GM18519 (cell line): ENCODE results near the gene AK5.

Experiments
- ATAC-seq: cut with Tn5 transposase; IDR thresholded peaks from one replicate; pipeline ENCODE4 v1.9.1; 2021; ENCODE audit warnings: mild to moderate bottlenecking, moderate library complexity; ENCODE audit not compliant: unreplicated experiment, low FRiP score

The AK5 gene

DNA sequence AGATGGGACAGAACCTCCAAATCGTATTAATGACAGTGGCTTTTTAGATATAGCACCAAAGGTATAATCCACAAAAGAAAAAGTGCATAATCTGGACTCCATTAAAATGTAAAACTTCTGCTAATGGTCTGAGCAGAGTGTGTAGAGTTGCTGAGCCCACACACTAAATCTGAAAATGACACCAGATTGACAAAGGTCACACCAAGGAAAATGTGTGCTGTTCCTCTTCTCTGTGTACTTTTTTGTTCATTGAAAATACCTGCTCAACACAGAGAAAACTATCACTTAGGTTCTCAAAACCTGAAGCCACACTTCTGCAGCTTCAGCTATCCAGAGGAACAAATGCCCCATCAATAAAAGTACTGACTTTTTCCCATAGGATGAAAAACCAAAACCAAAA is 146.2 kb downstream of the AK5 start:
- no peak for ATAC-seq

DNA sequence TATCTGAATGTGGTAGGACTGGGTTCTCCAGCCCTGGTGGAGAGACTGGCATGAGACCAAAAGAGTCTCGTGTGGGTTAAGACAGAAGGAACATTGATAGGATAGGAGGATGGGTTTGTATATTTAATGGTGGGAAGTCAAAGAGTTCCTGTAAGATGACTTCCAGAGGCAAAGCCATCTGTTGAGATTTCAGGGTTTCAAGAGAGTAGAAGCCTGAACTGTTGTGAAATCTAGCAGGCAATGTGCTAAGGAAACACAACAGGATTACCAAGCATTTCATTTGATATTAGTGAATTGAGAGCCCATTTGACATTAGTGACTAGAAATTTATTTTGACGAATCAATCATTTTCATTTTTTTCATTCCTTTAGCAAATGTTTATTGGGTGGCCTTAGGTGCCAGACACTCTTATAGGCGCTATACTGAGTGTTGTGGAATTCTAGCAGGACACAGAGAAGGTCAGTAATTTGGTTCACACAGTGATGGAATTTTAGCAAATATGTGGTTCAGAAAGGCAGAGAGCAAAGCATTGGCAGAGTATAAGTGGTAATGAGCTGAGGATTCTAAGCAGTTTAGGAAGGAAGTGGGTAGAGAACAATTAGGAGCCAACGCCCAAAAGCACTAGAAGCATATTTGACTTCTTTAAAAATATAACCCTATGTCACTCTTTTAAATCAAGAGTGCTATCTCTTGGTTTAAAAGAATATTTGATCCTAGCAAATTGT is 149.3 kb downstream of the AK5 start:
- no peak for ATAC-seq

DNA sequence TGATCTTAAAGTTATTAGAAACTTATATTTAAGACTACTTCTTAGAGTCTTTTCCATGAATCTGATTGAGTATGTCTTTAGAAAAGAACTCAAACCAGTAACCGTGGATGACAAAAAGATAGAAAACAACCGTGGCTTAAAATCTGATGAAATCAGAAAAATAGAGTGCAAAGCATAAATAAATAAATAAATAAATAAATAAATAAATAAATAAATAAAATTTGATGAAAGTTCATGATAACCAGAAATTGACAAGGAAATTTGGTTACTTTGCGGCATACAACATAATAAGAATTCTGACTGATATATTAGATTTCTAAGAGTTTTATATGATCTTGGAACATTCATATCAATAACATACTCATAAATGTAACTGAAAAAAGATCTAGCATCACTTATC is 152.1 kb downstream of the AK5 start:
- ATAC-seq, result no peak

DNA sequence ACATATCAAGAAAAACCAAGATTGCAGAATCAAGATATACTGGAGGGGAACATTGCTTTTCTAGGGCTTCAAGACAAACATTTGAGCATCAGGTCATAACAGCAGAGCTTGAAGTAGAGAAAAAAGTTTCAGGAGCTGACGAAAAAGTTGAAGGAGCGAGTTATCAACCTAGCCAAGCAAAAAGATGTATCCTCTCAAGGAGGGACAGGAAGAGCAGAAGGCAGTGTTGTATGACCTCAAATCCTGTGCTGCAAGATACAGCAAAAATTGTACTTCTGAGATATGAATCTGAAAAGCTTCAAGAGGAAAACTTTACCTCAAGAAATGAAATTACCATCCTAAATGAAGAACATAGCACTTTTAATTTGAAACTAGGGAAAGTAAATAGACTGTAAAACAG is 153.1 kb downstream of the AK5 start:
- ATAC-seq, result no peak

DNA sequence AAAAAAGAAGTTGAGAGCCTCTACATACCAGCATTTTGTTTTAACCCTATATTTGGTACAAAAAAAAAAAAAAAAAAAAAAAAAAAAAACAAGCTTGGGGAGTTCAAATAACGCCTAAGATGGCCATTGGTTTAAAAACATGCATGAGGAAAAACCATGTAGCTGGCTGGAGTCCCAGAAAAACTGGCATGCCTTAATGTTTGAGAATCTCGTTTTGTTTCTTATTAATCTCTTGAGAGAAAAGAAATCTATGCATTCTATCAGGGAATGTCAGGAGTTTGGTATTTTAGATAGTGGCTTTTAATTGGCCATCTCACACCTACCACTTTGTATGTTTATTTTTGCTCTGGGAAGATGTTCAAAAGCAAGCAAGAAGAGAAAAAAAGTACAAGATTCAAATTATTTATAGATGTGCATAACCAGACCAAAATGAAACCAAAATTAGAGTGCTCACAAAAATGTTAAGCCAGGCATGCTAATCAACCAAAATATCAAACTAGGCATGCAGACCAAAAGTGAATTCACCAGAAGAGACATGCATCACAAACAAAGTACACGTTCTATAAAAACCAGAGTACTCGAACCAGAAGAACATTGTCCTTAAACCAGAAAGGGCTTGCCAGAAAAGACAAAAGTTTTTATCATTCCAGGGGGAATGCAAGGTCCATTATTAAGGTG is 156.6 kb downstream of the AK5 start:
- ATAC-seq, result no peak

DNA sequence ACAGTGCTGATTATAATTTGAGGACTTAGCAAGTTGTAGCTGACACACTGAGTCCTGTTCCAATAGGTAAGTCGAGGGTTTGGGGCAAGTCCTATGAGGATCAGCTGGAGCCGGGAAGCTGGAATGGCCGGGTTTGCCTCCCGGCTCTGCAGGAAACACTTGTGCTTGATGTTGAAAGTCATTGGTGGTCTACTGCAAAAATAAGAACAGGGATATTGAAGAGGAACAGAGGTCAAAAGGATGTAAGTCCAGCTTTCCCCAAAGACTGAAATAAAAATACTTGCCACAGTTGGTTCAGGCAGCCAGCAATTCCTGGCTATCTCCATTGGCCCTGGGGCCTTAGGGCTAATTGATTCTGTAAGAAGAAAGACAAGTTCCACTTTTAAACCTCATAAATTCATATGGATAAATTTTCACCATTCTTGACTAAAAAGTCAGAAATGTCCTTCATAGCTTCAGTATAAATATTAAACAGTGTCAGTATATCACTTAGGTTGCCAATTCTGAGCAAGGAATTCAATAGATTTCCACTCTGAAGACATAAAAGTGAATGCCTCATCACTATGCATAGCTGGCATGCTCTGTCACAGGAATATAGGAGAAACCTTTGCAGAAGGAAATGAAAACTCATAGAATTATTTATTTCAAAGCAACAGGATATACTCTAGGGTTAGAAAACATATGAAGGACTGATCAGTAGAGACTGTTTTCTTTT is 165.2 kb downstream of the AK5 start:
- ATAC-seq, result no peak

DNA sequence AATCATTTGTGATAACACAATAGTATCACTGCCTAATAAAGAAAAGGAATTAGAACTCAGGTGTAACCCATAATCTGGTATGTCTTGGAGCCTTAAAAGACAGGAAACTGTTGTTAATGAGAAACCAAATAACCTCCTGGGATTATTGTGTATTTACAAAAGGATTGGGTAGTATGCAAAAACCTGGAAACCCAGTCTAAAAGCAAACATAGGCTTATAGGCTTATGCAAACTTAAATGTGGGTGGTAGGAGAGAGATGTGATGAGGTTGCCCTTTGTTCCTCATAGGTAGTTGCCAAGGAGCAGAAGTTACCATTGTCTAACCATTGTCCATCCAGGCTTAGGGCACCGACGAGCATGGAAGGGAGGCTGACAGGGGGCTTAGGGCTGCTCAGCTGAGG is 165.8 kb downstream of the AK5 start:
- no peak for ATAC-seq

DNA sequence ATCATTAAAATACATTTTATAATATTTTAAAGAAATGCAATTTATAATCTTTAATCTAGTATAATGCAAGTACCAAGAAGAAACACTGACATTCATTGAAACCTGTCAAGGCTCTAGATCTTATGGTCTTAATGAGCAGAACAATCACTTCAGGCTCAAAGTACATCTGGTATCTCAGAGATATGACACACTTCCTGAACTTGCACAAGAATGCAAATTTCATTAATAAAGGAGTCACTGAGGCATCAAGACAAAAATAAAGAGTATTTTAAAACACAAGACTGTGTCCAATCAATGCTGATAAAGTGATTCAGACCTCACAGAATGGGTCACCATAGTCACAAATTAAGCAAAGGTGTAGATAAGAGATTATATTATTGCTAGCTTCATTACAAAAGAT is 178.1 kb downstream of the AK5 start:
- no peak for ATAC-seq

DNA sequence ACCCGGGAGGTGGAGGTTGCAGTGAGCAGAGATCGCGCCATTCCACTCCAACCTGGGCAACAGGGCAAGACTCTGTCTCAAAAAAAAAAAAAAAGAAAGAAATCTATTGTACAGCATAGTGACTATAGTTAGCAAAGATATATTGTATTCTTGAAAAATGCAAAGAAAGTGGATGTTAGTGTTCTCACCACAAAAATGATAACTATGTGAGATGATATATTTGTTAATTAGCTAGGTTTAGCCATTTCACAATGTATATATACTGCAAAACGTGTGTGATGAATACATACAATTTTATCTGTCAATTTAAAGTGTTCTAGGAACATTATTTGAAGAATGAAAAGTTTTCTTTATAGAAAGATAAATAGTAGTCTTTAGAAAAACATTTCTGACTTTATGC is 179.9 kb downstream of the AK5 start:
- ATAC-seq, result no peak

DNA sequence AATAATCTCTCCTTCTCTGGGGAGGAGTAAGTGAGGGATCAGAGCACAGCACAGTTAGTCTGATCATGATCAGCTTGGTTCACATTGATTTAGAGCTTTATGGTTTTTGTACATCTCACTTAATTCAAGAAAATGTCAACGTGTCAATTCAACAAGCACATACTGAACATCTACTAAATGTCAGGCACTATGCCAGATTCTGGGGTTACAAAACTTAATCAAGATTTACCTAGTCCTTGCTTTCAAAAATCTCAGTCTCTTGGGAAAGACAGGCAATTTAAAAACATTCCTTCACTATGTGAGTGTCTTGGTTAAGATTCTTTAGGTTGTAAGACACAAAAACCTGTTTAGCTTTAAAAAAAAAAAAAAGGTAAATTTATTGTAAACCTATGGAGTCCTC is 181.4 kb downstream of the AK5 start:
- ATAC-seq, result no peak

DNA sequence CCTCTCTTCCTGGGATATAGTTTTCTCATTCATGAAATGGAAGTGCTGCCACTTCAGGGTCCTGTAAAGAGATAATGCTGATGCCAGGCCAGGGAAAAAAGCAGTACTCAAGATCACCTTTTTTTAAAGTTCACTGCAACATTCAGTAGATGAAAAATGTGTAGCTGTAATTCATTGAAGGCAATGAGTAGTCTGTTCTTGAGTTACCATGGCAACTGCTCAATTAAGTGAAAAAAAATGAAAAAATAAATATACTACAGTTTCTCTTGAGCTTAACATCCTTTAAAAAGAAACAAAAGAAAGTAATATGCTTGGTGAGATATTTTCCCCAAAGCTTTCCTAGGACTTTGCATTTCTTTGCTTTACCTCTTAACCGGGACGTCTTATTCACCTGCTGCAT is 183.3 kb downstream of the AK5 start:
- no peak for ATAC-seq

DNA sequence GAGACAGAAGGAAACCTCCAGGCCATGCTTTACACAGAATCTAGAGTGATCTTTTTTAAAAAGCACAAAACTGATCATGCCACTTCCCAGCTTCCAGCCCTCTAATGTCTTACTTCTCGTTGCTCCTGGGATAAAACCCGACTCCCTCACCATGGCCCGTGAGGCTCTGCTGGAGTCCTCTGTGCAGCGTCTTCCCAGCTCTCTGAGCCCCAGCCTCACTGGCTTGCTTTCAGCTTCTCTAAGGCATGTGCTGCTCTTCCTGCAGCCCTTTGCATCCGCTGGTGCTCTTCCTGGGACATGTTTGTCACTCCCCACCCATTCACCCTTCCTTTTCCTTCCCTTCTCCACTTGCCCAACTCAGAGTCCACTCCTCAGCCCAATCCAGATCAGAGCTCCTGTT is 184.1 kb downstream of the AK5 start:
- no peak for ATAC-seq

DNA sequence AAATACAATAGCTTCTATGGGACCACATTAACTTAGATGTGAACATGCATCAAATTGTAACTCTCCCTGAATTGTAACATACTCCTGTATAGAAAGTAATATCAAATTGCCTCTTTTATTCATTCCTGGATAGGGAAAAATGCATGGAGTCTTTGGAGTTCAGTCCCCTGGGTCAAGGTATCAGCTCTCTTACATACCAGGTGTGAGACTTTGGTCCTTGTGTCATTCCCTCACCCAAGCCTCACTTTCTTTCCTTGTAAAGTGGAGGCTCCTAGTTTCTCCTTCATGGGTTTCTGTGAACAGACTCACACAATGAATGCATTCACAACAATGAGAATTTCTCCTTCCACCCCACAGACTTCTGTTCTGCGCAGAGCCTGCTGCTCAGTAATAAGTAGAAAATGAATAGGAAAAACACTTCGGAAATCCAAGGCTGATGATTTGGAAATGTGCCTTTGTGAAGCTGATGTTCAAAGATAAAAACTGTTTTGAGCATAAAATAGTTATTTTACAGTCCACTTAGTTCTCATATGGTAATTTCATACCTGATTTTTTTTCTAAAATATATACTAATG is 185.3 kb downstream of the AK5 start:
- ATAC-seq, result no peak

DNA sequence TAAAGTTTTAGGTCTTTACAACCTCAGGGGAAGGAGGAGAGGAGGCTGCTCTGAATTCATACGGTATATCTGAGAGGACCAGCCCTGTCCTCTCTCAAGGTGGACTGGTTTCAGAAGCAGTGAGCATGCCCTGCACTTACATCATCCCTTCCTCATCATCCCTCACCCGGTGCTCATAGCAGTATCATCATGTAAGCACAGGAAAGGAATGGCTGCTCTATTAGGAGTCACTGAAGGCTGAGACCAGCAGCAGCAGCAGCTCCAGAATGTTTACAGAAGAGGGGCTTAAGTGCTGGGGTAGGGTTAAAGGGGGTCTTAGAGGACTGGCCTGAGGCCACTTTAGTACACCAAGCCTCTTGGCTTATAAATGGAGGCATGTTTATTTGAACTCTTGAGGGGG is 185.9 kb downstream of the AK5 start:
- ATAC-seq, result no peak

DNA sequence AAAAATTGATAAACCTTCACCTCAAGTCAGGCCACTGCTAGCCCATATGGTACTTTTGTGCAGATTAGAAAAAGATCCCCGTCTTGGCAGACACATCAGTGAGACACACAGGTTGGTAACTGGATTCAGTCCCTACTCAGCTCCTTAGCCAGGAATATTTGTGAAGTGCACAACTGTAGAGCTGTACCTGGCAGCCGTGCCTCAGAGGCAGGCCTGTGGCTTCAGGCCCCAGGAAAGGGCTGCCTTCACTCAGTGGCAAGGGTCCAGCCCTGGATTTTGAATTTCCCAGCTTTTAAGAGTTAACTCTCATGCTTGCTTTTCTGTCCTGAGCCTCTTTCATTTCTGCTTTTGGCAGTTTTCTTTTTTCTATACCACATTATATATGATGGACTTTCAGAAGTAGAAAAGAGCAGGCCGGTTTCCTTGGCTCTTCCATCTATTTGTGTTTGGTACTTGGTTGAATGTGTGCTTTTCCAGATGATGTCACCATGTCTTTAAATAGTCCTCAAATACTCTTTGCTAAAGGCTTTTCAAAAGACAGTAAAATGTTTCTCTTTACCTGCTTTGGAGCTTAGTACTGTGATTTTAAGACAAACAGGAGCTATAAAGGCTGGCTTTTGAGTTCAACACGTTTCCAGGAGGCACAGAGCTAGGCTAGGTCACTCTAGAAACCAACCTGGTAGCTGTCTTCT is 186.6 kb downstream of the AK5 start:
- no peak for ATAC-seq

DNA sequence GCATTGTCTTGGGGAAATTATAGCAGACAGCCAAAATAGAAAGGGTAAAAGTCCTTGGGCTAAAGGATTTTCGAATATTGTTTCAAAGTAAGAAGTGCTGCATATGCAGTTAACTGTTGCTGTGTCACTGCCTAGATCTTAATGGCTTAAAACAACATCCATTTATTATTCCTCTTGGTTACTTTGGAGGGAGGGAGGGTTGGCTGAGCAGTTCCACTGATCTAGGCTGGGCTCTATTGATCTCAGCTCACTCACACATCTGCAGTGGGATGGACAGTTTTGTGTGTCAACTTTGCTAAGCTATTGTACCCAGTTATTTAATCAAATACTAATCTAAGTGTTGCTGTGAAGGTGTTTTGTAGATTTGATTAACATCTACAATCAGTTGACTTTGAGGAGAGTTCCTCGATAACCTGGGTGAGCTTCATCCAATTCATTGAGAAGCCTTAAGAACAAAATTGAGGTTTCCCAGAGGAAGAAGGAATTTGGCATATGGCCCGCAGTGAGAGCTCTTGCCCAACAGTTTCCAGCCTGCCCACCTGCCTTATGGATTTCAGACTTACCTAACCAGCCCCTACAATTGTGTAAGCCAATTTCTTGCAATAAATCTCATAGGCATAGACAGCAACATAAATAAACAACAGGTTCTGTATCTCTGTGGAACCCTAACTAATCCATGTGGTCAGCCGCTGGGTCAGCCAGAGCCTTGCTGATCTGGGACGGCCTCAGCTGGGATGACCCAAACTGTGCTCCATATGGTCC is 187.3 kb downstream of the AK5 start:
- no peak for ATAC-seq

DNA sequence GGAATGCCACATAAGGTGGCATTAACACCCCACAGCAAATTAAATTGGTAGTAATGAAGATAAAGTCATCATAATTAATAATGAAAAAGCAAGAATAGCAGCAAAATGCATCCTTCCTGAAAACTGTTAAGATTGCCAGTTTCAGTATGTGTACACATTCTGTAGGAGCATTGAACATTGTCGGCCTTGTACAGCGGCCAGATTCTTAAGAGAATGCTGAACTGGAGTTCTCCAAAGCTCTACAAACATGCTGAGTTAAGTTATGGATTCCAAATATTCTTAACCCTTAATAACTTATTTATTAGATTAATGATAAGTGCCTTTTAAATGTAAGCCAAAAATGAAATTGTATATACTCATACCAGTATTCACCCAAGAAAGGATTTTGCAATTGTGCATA is 189.9 kb downstream of the AK5 start:
- no peak for ATAC-seq

DNA sequence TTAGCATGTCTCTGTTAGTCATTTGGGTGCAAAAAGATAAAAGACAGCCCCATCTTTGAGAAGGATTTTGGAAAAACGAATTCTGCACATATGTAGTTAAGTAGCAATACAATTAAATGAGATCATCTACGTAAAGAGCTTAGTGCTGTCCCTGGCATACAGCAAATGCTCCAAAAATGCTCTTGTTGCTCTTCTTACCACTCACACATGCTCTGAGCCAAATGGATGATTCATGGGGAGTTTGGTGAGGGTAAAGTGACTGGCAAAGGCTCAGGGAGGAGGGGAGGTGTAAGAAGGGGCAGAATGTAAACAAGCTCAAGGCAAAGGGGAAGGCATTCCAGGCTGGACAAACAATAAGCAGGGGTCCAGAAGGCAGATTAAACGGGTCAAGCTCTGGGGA is 191.9 kb downstream of the AK5 start:
- no peak for ATAC-seq

DNA sequence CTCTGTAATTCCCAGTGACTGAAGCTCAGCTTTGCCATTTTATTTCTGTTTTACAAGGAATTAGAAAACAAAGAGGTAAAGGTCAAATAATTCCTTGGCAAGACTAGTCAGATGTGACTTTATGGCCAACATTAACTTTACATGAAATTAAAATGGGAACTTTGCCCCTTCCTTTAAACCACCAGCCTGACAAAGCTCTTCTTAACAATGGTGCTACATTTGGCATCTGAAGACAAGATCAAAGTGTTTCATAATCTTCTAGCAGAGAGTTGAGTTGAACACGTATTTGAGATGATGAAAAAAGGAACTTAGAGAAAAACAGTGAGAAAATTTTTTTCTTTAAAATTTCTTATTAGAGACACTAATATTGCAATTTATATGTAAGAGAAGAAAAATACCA is 193.8 kb downstream of the AK5 start:
- ATAC-seq, result no peak

DNA sequence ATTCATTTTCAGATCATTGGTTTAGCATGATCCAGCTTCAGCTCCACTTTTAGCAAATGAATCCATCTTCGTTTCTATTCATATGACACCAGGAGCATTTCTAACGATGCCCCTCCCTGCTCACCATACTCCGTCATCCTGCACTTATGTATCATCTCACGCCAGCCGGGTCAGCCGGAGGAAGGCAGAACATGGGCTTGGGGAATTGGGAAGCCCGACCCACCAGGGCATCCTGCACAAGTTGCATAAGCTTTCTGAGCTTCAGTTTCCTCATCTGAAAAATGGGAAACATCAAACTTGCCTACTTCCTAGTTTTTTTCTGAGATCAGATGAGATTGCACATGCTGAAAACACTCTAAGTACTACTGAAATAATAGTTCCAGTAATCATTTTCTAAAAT is 194.7 kb downstream of the AK5 start:
- no peak for ATAC-seq
